ENCODE results near the gene EMC1. TPM values are rescaled to one million over a fixed set of nuclear protein-coding genes. Genes with fewer than 3 reads are reported as not detected.
"Not testable (repeated sequence)": the region's sequence is repeated elsewhere in the genome, so short reads cannot be mapped to it uniquely, and the experiment has no call there.

The EMC1 gene
- total and polyA plus RNA-seq, 2 donors (not counting 1 experiment from before 2014, with no cell fraction given) = 25.8 to 45.5 TPM

DNA sequence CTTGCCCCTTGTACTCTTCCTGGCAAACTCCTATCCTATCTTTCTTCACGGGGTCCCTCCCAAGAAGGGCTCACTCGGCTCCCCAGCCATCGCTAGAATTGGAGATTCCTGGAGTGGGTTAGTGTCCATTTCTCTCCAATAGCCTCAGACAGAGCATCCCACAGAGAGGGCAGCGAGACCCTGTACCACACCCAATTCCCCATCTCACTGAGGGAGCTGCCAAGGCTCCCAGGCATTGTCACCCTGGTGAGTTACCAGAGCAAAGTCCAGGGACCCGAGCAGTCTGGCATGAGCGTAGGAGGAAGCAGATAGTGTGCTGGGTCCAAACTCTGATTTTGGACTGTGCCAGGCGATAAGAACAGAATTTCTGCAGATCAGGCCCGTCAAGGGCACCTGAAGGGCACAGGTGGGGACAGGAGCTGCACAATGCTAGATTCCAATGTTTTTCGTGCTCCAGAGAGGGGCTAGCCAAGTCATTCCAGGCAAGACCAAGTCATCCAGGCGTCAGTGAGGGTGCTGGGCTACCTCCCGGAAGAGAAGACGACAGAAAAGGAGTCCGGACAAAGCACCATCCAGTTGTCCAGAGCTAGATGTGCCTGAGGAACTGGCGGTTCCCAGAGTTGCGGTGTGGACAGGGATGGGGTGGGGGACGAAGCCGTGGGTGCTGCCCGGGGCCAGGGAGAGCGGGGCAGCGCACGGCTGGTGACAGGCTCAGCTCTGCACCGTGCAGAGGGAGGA, 22.0 kb upstream of the EMC1 start:
- POLR2A ChIA-PET = no interaction called here

DNA sequence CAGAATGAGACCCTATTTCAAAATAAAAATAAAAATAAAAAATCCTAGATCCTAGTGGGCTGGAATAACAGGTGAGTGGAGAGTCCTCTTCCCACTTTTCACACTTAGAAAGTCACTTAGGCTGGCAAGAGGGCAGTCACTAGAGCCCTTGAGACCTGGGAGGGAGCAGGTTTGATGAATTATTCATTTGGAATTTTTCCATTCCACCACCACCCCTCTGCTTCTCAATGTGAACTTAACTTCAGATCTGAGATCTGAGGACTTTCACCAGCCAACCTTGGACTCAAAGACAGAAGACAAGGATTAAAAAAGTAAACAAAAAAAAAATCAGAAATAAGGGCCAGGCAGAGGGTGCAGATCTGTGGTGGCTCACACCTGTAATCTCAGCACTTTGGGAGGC, 20.7 kb upstream of the EMC1 start:
- H3K9me3 Mint-ChIP-seq (ENCODE audit: insufficient read depth) = no peaks in the 10 kb centered on the region
- no peak for ATAC-seq (ENCODE audit: low read depth)
- H3K27me3 Mint-ChIP-seq = peaks cover 14% of the 10 kb centered on the region
- Histone ChIP-seq H3K4me1 (ENCODE audit: control insufficient read depth in 2 of 2, insufficient read depth in 2 of 2, low read length in 2 of 2) (no peaks in the 10 kb centered on the region), H2AFZ (ENCODE audit: insufficient read depth, low read depth, low read length, poor library complexity, severe bottlenecking) (no peak overlapping the region), H3K27ac (ENCODE audit: low read length in 2 of 2) (no peak overlapping the region), H3K4me3 (ENCODE audit: control extremely low read depth in 1 of 5, extremely low read depth in 1 of 5, insufficient read depth in 1 of 5, low read depth in 2 of 5, low read length in 4 of 5) (no peak overlapping the region), H3K9me3 (ENCODE audit: control extremely low read depth in 1 of 3, control insufficient read depth in 2 of 3, insufficient read depth in 1 of 3, low read length in 2 of 3) (peaks cover 0 to 26% (median 6%) of the 10 kb centered on the region in 3 donors), H3K27me3 (replicated peaks in 1 of 4; ENCODE audit: control extremely low read depth in 1 of 4, control insufficient read depth in 3 of 4, insufficient read depth in 4 of 4, low read length in 3 of 4) (peaks cover 0 to 7% (median 3%) of the 10 kb centered on the region in 4 experiments), H3K79me2 (ENCODE audit: control insufficient read depth, insufficient read depth, low read length) (no peaks in the 10 kb centered on the region), H3K36me3 (replicated peaks in 1 of 2; ENCODE audit: control extremely low read depth in 1 of 2, control insufficient read depth in 1 of 2, extremely low read depth in 1 of 2, insufficient read depth in 2 of 2, low read length in 1 of 2) (no peaks in the 10 kb centered on the region), H4K20me1 (ENCODE audit: control insufficient read depth, insufficient read depth, low read length, poor library complexity, severe bottlenecking) (no peaks in the 10 kb centered on the region), H3K9ac (ENCODE audit: low read length) (no peak overlapping the region), H3K4me2 (replicated peaks; ENCODE audit: low read depth, low read length, poor library complexity, severe bottlenecking) (no peak overlapping the region)
- peaks cover 4% of the 10 kb centered on the region for H3K4me1 Mint-ChIP-seq
- ChIA-PET CTCF (interaction anchor here (0.7 kb wide), 1 partner anchor 33 kb away, joined by 4 read pairs; no protein-coding TSS in a partner anchor), POLR2A (no interaction called here)
- no peak overlapping the region for H3K27ac Mint-ChIP-seq
- intact Hi-C loops (cut with micrococcal nuclease) = no loop called here
- no peak for DNase-seq
- TF ChIP-seq EZH2 (IDR thresholded peaks at IDR 0.05; ENCODE audit: borderline replicate concordance, insufficient read depth, low read depth, low read length, poor library complexity, severe bottlenecking) = no peak
- TF ChIP-seq, protein P1, sequence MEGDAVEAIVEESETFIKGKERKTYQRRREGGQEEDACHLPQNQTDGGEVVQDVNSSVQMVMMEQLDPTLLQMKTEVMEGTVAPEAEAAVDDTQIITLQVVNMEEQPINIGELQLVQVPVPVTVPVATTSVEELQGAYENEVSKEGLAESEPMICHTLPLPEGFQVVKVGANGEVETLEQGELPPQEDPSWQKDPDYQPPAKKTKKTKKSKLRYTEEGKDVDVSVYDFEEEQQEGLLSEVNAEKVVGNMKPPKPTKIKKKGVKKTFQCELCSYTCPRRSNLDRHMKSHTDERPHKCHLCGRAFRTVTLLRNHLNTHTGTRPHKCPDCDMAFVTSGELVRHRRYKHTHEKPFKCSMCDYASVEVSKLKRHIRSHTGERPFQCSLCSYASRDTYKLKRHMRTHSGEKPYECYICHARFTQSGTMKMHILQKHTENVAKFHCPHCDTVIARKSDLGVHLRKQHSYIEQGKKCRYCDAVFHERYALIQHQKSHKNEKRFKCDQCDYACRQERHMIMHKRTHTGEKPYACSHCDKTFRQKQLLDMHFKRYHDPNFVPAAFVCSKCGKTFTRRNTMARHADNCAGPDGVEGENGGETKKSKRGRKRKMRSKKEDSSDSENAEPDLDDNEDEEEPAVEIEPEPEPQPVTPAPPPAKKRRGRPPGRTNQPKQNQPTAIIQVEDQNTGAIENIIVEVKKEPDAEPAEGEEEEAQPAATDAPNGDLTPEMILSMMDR (IDR thresholded peaks at IDR 0.05) = no peak
- H3K4me3 Mint-ChIP-seq = no peak overlapping the region

More for the DNA sequence above, 22.0 kb upstream of the EMC1 start:
- Mint-ChIP-seq H3K27me3 (peaks cover 14% of the 10 kb centered on the region), H3K27ac (no peak overlapping the region), H3K9me3 (ENCODE audit: insufficient read depth) (no peaks in the 10 kb centered on the region), H3K4me1 (peaks cover 4% of the 10 kb centered on the region), H3K4me3 (no peak overlapping the region)
- Histone ChIP-seq H3K79me2 (ENCODE audit: control insufficient read depth, insufficient read depth, low read length) (no peaks in the 10 kb centered on the region), H4K20me1 (ENCODE audit: control insufficient read depth, insufficient read depth, low read length, poor library complexity, severe bottlenecking) (no peaks in the 10 kb centered on the region), H3K4me1 (ENCODE audit: control insufficient read depth in 2 of 2, insufficient read depth in 2 of 2, low read length in 2 of 2) (no peaks in the 10 kb centered on the region), H3K27me3 (replicated peaks in 1 of 4; ENCODE audit: control extremely low read depth in 1 of 4, control insufficient read depth in 3 of 4, insufficient read depth in 4 of 4, low read length in 3 of 4) (peaks cover 0 to 7% (median 3%) of the 10 kb centered on the region in 4 experiments), H2AFZ (ENCODE audit: insufficient read depth, low read depth, low read length, poor library complexity, severe bottlenecking) (no peak overlapping the region), H3K4me2 (replicated peaks; ENCODE audit: low read depth, low read length, poor library complexity, severe bottlenecking) (no peak overlapping the region), H3K9me3 (ENCODE audit: control extremely low read depth in 1 of 3, control insufficient read depth in 2 of 3, insufficient read depth in 1 of 3, low read length in 2 of 3) (peaks cover 0 to 29% (median 6%) of the 10 kb centered on the region in 3 donors), H3K27ac (ENCODE audit: low read length in 2 of 2) (no peak overlapping the region), H3K9ac (ENCODE audit: low read length) (no peak overlapping the region), H3K4me3 (ENCODE audit: control extremely low read depth in 1 of 5, extremely low read depth in 1 of 5, insufficient read depth in 1 of 5, low read depth in 2 of 5, low read length in 4 of 5) (no peak overlapping the region), H3K36me3 (replicated peaks in 1 of 2; ENCODE audit: control extremely low read depth in 1 of 2, control insufficient read depth in 1 of 2, extremely low read depth in 1 of 2, insufficient read depth in 2 of 2, low read length in 1 of 2) (no peaks in the 10 kb centered on the region)
- ATAC-seq (ENCODE audit: low read depth) (no peak), DNase-seq (no peak)
- CTCF ChIA-PET = no interaction called here
- WGBS (ENCODE audit: insufficient coverage) = 94% methylated on average over 20 of the region's 22 CpGs
- TF ChIP-seq EZH2 (IDR thresholded peaks at IDR 0.05; ENCODE audit: borderline replicate concordance, insufficient read depth, low read depth, low read length, poor library complexity, severe bottlenecking) = no peak
- TF ChIP-seq, protein P1 (IDR thresholded peaks at IDR 0.05) = no peak
- intact Hi-C loops (cut with micrococcal nuclease) = no loop called here

DNA sequence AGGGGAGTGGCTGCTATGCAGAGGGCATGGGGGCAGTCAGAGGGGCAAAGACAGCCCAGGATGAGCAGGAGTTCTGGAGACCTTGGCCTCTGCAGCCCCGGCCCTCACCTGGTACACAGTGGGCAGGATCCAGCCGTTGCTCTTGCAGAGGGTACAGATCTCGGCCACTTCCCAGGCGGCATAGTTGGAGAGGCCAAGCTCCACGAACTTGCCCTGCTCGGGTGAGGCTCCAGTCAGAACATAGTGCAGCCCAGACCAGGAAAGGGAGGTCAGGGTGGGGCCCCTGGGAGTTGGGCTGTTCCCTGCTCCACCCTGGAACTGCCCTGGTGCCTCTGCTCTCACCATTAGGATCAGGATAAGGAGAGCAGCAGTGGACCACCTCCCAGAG, 19.0 kb upstream of the EMC1 start:
- 91% methylated on average over 6 of the region's 6 CpGs for WGBS (ENCODE audit: insufficient coverage)

More for the DNA sequence above, 19.0 kb upstream of the EMC1 start:
- peaks cover 0 to 18% (median 6%) of the 10 kb centered on the region in 3 donors for H3K9me3 ChIP-seq (ENCODE audit: control extremely low read depth in 1 of 3, control insufficient read depth in 2 of 3, insufficient read depth in 1 of 3, low read length in 2 of 3)
- DNase-seq; H3K4me1 Mint-ChIP-seq; H4K20me1 ChIP-seq (ENCODE audit: control insufficient read depth, insufficient read depth, low read length, poor library complexity, severe bottlenecking); CTCF ChIA-PET; H2AFZ ChIP-seq (ENCODE audit: insufficient read depth, low read depth, low read length, poor library complexity, severe bottlenecking); H3K4me2 ChIP-seq (replicated peaks; ENCODE audit: low read depth, low read length, poor library complexity, severe bottlenecking); H3K4me3 Mint-ChIP-seq; H3K79me2 ChIP-seq (ENCODE audit: control insufficient read depth, insufficient read depth, low read length); H3K4me3 ChIP-seq (ENCODE audit: control extremely low read depth in 1 of 5, extremely low read depth in 1 of 5, insufficient read depth in 1 of 5, low read depth in 2 of 5, low read length in 4 of 5); POLR2A ChIA-PET; H3K27ac Mint-ChIP-seq; H3K27ac ChIP-seq (ENCODE audit: low read length in 2 of 2); H3K4me1 ChIP-seq (ENCODE audit: control insufficient read depth in 2 of 2, insufficient read depth in 2 of 2, low read length in 2 of 2); ATAC-seq (ENCODE audit: low read depth); H3K9me3 Mint-ChIP-seq (ENCODE audit: insufficient read depth); H3K36me3 ChIP-seq (replicated peaks in 1 of 2; ENCODE audit: control extremely low read depth in 1 of 2, control insufficient read depth in 1 of 2, extremely low read depth in 1 of 2, insufficient read depth in 2 of 2, low read length in 1 of 2); H3K9ac ChIP-seq (ENCODE audit: low read length); H3K27me3 ChIP-seq (replicated peaks in 1 of 4; ENCODE audit: control extremely low read depth in 1 of 4, control insufficient read depth in 3 of 4, insufficient read depth in 4 of 4, low read length in 3 of 4); intact Hi-C loops (cut with micrococcal nuclease): not testable (repeated sequence)
- H3K27me3 Mint-ChIP-seq = peaks cover 14% of the 10 kb centered on the region

All from B cell (primary cell).